ENCODE measurements around the gene THOC1. TPM values are rescaled to one million over a fixed set of nuclear protein-coding genes. Genes with fewer than 3 reads are reported as not detected.

The THOC1 gene
- total and polyA plus RNA-seq, 2 of the 8 experiments (the other 6 are each of a cell fraction or from before 2014, with no cell fraction given) = 19.1 to 66.4 TPM

- Histone ChIP-seq H2BK20ac (ENCODE audit: low read length) (no peak overlapping the region), H3K36me3 (ENCODE audit: control insufficient read depth in 2 of 4, insufficient read depth in 4 of 4, low read length in 3 of 4) (peaks cover 0 to 25% (median 20%) of the 10 kb centered on the region in 4 experiments; a peak in 7 of 8 replicates), H4K8ac (ENCODE audit: extremely low read depth, insufficient read depth, low read length) (peak overlapping the region; percentile 99; the same call in 1 of the 2 replicates), H2BK15ac (ENCODE audit: low read length) (no peak overlapping the region), H3K4me2 (ENCODE audit: insufficient read depth in 1 of 2, low read depth in 2 of 2, low read length in 2 of 2) (peak overlapping the region; percentile 84 to 94), H3K27ac (ENCODE audit: low read depth, low read length) (peak overlapping the region; percentile 85), H3K56ac (replicated peaks; ENCODE audit: insufficient read length, low read depth, low read length) (peak overlapping the region; percentile 21), H3K23ac (ENCODE audit: insufficient read length) (no peak overlapping the region), H3K4ac (replicated peaks; ENCODE audit: insufficient read length, low read depth, low read length) (no peak overlapping the region), H4K91ac (replicated peaks; ENCODE audit: insufficient read length, low read length) (peak overlapping the region; percentile 15), H4K20me1 (replicated peaks in 1 of 2; ENCODE audit: control insufficient read depth in 1 of 2, insufficient read depth in 2 of 2, low read length in 2 of 2) (no peaks in the 10 kb centered on the region), H3K18ac (ENCODE audit: extremely low read depth, low read length) (no peak overlapping the region), H3K27me3 (replicated peaks in 1 of 4; ENCODE audit: control insufficient read depth in 3 of 4, extremely low read depth in 1 of 4, insufficient read depth in 3 of 4, low read length in 3 of 4) (no peaks in the 10 kb centered on the region), H3K79me2 (ENCODE audit: control insufficient read depth in 1 of 2, insufficient read depth in 2 of 2, low read length in 2 of 2) (peaks cover 5 to 32% of the 10 kb centered on the region in 2 experiments; a peak in 3 of 4 replicates), H2BK5ac (ENCODE audit: low read depth, low read length) (0 out of 2 replicates have a peak overlapping the region, but pooled peaks have one; percentile 60), H3K14ac (ENCODE audit: insufficient read length) (no peak overlapping the region), H3K79me1 (ENCODE audit: low read depth, low read length) (peaks cover 2% of the 10 kb centered on the region; the same call in 1 of the 2 replicates), H3K9ac (replicated peaks in 1 of 4; ENCODE audit: extremely low read depth in 1 of 4, low read depth in 3 of 4, low read length in 3 of 4) (peak overlapping the region; percentile 90 to 95 (median 92)), H3K4me1 (replicated peaks in 1 of 4; ENCODE audit: control insufficient read depth in 3 of 4, insufficient read depth in 4 of 4, low read length in 3 of 4) (peaks cover 0 to 3% (median 1%) of the 10 kb centered on the region in 4 experiments; a peak in 6 of 7 replicates), H2AFZ (ENCODE audit: low read length) (peak overlapping the region; percentile 32; the same call in 1 of the 2 replicates), H2BK12ac (ENCODE audit: low read depth, low read length) (no peak overlapping the region), H2AK5ac (ENCODE audit: low read depth, low read length) (no peak overlapping the region), H3K9me3 (ENCODE audit: insufficient read depth in 2 of 2, low read depth in 1 of 2, low read length in 1 of 2) (no peaks in the 10 kb centered on the region), H3K23me2 (ENCODE audit: low read depth, low read length) (peaks cover 5% of the 10 kb centered on the region), H3K4me3 (ENCODE audit: extremely low read depth in 1 of 4, insufficient read depth in 2 of 4, low read depth in 3 of 4, low read length in 4 of 4) (peak overlapping the region; percentile 79 to 96 (median 92)), H4K5ac (ENCODE audit: insufficient read length, low read depth, low read length) (no peak overlapping the region), H2BK120ac (replicated peaks; ENCODE audit: low read depth, low read length) (no peak overlapping the region)
- FAIRE-seq = no peak
- WGBS, 2 experiments (ENCODE audit: extremely low coverage in 1 of 2, insufficient coverage in 1 of 2, insufficient read length in 1 of 2, insufficient replicate concordance in 2 of 2, low coverage in 1 of 2, low lambda C conversion rate in 2 of 2, missing lambda C conversion rate in 1 of 2) = 1% methylated on average over 9 of the region's 9 CpGs; no CpG with 5 or more reads in 1 of the 2 experiments
- POLR2A ChIA-PET (ENCODE audit: partially characterized antibody) = interaction anchor here (0.6 to 2.4 kb wide), 12 partner anchors 12 to 418 kb away, joined by 3 to 8 read pairs (median 4); no protein-coding TSS in a partner anchor
- no peak for DNase-seq (ENCODE audit: low read depth in 1 of 2, low spot score in 2 of 2)
- CTCF ChIA-PET (ENCODE audit: partially characterized antibody) = interaction anchor here (1.1 to 1.8 kb wide), 5 partner anchors 10 to 445 kb away, joined by 4 to 8 read pairs (median 4); partner anchors contain the start of gene ENOSF1
- TF ChIP-seq ZNF274 (IDR thresholded peaks at IDR 0.05; ENCODE audit: borderline replicate concordance, extremely low read depth, low read length) (no peak), SP2 (IDR thresholded peaks at IDR 0.05; ENCODE audit: low read length) (no peak), TAF1 (IDR thresholded peaks at IDR 0.05; ENCODE audit: low read depth, low read length) (no peak), MAX (IDR thresholded peaks at IDR 0.05) (no peak), TEAD4 (IDR thresholded peaks at IDR 0.05; ENCODE audit: low read depth, low read length) (no peak), BRCA1 (IDR thresholded peaks at IDR 0.05; ENCODE audit: low read depth, low read length) (no peak)
Measured at GRCh38 chr18:267380-267687, 513 bp downstream of the THOC1 start.

All from H1 (cell line).